DMS79 (cell line): ENCODE data around the gene DGKZ.

Source experiments
- DNase-seq: peaks from one replicate; lab custom pipeline; 2025; lab: John Stamatoyannopoulos, UW

The DGKZ gene

DNA sequence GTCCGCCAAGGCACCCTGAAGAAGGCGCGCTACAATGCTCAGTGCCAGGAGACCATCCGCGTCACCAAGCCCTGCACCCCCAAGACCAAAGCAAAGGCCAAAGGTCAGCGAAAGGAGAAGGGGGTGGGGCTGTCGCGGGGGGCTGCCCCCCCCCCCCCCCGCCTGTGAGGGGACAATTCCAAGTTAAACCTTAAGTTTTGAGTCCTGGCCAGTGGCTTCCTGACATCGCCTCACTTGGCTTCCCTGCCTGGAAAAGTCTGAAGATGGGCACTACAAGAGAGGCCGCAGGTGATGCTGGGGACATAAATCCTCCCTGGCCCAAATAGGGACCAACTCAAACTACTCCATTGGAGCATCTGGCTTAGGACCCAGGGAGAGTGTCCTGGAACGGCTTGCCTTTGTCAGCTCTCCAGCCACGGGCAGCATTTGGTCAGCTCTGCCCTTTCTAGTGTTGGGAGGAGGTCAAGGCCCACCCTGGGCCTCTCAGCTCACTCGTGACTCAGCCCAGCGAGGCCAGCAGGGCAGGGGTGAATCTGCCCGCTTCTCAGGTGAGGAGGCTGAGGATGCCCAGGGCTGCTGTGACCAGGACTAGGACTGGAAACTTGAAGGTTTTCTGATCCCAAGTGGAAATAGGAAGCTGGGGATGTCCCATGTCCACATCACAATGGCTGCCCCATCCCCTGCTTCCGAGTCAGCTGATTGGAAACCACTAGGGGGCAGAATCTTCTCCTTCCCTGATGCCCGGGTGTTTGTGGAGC lies 35.6 kb downstream of the DGKZ start:
- DNase-seq = no peak

GRCh38 chr11:46383404-46383758 lies 36.1 kb downstream of the DGKZ start:
- DNase-seq = no peak

DNA sequence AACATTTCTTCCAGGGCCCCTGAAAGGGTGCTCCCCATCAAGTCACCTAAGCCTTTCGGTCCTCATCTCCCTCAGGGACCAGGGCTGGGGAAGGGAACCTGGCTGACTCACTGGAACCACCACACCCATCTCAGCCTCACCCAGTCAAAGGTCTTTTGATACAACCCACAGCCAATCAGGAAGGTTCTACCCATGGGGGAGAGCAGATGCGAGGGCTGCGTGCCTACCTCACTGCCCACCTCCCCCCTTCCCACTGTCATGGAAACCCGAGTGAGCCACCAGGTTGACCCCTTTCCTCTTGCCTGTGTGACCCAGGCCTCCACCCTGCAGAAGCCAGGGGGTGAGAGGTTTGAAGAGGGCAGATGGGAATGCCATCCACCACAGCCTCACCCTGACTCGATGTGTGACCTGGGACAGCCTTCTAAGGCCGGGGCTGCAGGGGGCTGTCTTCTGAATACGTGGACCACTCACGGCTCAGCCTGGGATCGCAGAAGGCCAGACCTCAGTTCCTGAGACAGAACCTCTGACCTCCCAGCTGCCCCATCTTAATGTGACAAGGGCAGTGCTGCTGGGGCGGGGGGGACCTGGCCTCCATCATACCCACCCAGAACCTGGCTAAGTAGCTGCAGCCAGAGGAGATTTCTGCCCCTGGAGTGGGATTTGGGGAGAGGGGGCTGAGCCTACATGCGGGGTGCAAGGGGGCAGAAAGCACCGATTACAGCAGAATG lies 36.9 kb downstream of the DGKZ start:
- no peak for DNase-seq

- no peak for DNase-seq
Observed at GRCh38 chr11:46385169-46386004, 38.1 kb downstream of the DGKZ start.

DNA sequence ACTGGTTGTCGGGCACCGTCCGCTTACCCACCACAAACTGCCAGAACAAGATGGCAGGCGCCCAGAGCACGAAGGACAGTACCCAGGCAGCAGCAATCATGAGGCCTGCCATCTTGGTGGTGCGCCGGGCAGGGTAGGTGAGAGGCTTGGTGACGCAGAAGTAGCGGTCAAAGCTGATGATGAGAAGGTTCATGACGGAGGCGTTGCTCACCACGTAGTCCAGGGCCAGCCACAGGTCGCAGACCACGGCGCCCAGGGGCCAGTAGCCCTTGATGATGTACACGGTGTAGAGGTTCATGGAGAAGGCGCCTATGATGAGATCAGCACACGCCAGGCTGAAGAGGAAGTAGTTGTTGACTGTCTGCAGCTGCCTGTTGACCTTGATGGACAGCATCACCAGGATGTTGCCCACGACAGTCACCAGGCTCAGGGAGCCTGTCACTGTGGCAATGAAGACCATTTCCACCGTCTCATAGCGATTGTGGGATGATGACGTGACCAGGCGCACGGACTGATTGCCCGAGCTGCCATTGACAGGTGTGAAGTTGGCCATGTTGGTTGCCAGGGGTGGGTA lies 38.8 kb downstream of the DGKZ start:
- no peak for DNase-seq

DNA sequence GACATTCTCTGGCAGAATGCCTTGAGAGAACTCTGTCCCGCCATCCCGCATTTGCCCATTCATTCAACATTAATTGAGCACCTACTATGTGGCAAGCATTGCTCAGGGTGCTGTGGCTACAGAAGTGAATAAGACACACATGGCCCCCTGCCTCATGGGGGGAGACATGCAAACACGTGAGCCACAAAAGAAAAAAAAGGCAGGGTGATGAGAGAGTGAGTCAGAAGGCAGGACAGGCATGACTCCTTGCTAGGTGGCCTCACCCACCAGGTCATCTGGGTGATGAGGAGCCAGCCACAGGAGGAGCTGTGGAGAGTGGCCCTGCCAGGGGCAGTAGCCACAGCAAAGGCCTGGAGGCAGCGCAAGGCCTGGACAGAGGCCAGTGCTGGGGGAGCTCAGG lies 39.4 kb downstream of the DGKZ start:
- DNase-seq = no peak

DNA sequence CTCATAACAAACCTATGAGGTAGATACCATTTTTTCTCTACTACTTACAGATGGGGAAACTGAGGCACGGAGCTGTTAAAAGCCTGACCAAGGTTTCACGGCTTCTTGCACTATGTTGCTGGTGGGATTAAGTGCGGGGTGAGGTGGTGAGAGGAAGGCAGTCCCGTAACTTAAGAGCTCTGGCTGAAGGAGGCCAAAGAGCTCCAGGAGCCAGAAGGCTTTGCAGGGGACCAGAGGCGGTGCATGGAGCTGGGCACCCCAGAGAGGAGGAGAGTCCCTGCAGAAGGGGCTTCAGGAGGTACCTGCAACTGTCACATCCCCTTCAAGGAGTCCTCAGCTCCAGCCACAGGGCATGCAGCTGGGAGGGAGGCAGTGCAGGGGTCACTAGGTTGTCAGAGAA lies 40.2 kb downstream of the DGKZ start:
- DNase-seq = no peak

DNA sequence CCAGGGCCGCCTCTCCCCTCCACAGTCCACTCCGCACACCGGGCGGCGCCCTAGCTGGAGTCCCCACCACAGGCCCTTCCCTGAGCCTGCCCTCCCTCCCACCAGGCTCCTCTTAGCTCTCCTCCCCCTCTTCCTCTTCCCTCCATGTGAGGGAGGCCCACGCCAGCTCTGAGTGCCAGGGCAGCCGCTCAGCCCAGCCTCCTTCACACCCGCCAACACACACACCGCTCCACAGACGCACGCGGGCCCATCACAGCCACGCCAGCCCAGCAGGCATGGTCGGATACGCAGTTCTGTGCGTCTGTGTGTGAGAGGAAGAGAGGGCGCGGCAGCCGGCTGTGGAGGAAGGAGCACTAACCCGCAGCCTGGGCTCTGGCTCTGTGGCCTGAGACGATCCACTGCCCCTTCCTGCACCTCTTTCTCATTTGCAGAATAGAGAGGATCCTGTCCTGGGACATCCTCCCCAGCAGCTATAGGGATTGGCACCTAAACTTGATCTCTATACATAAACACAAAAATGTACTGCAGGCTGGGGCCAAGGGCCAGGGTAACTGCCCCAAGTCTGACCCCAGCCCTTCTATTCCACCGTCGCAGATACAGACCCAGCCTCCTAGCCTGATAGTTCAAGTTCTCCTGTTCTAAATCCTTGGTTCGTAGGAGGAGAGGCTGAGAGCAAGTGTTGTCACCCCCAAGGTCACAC lies 40.8 kb downstream of the DGKZ start:
- DNase-seq = no peak

DNA sequence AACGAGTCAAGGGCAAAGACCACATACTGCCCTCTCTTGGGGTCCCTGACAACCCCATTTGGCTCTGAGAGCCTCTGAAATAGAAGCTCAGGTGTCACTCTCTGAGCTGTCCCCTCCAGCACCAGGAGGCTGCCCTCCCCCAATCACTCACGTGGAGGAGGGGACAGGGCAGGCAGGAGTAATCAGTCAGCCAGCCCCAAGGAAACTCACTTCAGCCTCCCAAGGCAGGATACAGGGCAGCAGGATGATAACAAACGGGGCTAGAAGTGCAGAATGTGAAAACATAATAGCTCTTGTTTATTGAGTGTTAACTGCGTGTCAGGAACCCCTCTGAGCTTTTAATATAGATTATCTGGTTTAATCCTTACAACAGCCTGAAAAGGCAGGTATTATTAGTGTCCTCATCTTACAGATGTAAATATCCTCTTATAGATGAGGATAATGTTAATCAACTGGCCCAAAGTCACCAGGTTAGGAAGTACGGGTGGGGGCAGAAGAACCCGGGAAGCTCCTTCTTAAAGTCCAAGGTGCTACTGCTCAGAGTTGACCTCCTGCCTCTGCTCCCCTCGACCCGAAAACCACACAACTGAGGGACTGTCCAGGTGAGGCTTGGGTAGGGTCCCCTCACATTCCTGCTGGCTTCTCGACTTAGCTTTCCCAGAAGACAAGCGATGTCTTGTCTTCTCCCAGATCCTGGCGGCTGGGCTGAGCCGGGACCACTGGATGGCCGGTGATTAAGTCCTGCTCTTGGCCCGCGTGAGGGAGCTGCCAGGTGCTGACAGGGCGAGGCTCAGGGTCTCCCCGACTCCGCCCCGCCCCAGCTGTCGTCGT lies 41.6 kb downstream of the DGKZ start:
- DNase-seq = no peak

DNA sequence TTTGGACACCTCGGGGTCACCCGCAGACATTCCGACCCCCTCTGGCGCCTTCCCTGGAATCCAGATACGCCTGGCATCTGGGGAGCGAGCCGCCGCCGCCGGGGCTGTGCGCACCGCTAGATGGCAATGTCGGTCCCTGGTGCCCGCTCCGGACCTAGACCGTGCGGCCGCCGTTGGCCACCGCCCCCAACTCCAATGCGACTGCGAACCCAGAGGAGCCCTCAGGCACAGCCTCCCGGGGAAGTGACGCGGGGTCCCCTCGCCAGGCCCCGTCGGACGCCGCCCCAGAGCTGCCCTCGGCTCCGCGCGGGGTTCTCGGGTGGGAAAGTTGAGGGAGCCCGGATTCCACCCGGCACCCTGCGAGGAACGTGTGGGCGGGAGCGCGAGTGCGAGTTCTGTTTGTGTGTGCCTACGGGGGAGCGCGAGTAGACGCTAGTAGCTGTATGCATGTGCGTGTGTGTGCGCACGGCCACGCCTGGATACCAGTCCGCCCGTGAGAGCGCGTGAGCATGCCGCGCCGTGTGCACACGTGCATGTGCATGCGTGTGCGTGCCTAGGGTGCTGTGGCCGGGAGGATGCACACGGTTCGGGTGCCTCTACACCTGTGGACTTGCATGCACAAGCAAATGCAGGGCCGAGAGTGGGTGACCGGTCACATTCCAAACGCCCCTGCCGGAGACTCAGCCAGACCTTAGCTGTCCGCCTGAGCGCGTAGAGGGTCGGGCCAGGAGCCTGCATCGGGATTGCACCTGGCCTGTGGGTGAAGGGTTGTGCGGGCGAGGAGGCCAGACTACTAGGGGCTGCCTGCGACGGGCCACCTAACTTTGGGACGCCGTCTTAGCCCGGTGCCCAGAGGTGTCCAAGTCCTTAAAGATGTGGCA lies 42.4 kb downstream of the DGKZ start:
- DNase-seq = peak; percentile 50

DNA sequence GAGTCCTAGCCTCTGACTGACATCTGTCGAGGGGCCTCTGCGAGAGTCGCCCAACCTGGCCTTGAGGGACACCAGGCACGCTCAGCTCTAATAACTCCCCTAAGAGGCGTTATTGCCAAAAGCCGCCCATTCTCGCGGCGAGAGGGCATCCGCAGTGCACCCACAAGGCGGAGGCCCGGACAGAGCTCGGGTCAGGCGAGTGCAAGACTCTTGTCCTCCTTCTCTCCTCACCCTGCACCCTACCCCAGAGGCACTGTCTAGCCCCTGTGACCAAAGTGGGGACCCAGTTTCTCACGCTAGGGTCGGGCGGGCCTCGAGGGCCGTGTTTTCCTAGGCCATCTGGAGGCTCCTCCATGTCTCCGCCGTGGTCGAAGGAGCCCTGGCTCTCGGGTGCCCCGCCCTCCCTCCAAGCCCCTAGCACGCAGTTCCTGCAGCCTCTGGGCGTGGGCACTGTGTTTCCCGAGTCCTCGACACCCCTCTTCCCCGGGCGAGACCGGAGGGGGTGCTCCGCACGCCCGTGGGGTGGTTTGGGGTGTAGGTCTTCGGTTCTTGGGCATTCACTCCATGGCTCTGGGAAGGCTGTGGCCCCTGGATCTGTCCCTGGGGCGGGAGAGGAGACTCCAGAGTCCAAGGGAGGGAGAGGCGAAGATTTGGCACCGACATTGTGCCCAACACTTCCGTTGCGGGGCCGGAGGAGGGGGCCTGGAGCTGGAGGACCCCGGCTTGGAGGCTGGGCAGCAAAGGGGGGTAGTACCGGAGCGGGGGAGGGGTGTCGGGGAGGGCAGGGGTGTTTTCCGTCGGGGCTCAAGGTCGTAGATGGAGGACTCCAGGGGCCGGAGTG lies 43.3 kb downstream of the DGKZ start:
- peak; percentile 12 for DNase-seq

GRCh38 chr11:46391186-46391577 lies 43.9 kb downstream of the DGKZ start:
- no peak for DNase-seq

- peak; percentile 74 for DNase-seq
Observed at GRCh38 chr11:46391578-46392420, 44.5 kb downstream of the DGKZ start, which contains the start of gene CHRM4. TSS of gene CHRM4 (minus strand) at chr11:46391776. CDS start at chr11:46386557, 5,219 bp downstream.

GRCh38 chr11:46392421-46393230 lies 45.4 kb downstream of the DGKZ start:
- DNase-seq = peak; percentile 86

DNA sequence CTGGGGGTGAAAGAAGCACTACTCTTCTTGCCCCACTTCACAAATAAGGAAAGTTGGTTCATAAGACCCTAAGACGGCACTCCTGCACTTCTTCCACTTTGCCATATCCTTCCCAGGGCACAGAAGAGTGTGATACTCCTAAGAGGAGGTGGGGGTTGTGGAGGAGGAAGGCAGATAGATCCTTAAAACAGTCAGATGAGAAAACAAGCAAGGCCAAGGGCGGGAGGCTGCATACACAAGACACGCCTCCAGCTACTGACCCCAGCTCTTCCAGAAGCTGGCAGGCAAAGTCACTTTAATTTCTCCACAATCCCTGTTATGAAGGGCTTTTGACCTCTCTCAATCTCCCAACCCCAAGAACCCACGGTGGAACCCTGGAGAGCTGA lies 46.0 kb downstream of the DGKZ start:
- DNase-seq = no peak

DNA sequence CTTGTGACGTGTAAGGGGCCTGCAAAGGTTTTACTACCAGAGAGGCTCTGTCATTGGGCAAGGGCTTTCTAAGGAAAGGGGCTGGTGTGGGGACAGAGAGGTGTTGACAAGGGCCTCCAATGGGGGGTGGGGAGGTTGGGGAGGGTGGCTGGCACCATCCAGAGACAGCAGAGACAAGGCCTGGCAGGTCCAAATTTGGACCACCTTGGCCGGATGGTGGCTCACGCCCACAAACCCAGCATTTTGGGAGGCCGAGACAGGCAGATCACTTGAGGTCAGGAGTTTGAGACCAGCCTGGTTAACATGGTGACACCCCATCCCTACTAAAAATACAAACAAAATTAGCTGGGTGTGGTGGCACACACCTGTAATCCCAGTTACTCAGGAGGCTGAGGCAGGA lies 46.5 kb downstream of the DGKZ start:
- DNase-seq = no peak

DNA sequence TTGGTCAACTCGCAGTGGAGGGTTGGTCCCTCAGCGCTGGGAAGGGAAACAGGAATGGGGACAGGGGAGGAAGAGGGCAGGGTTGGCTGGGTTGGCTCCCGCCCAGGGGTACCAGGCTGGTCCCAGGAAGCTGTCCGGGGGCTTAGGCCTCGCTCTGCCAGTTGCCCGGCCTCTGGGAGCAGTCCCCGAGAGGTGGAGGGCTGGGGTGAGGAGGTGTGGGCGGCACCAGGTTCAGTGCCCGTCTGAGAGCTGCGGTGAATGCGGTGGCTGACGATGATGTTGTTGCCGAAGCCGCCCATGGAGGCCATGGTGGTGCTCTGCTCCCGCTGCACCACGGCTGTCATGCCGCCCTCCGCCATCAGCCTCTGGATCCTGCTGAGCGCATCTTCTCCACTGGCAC lies 50.3 kb downstream of the DGKZ start:
- no peak for DNase-seq
